ENCODE data around the gene CLCF1.

The CLCF1 gene

GRCh38 chr11:67374571-67375281 lies 1.3 kb upstream of the CLCF1 start:
- DNase-seq = no peak

GRCh38 chr11:67373648-67374570 lies 511 bp upstream of the CLCF1 start:
- DNase-seq = no peak

- no peak for DNase-seq
Measured at GRCh38 chr11:67372321-67372992, 941 bp downstream of the CLCF1 start.

GRCh38 chr11:67371911-67372320 lies 1.5 kb downstream of the CLCF1 start:
- no peak for DNase-seq

- DNase-seq = no peak
Measured at GRCh38 chr11:67371189-67371910, 2.0 kb downstream of the CLCF1 start.

GRCh38 chr11:67370351-67371076 lies 2.9 kb downstream of the CLCF1 start:
- DNase-seq = no peak

GRCh38 chr11:67369801-67370284 lies 3.6 kb downstream of the CLCF1 start:
- no peak for DNase-seq

GRCh38 chr11:67369275-67369674 lies 4.1 kb downstream of the CLCF1 start:
- DNase-seq = no peak

GRCh38 chr11:67368621-67369020 lies 4.8 kb downstream of the CLCF1 start:
- no peak for DNase-seq

GRCh38 chr11:67367761-67368227 lies 5.6 kb downstream of the CLCF1 start:
- no peak for DNase-seq

GRCh38 chr11:67366961-67367760 lies 6.2 kb downstream of the CLCF1 start:
- no peak for DNase-seq

- peak; percentile 6 for DNase-seq
Measured at GRCh38 chr11:67366546-67366945, 6.9 kb downstream of the CLCF1 start.

- no peak for DNase-seq
Measured at GRCh38 chr11:67365736-67366444, 7.5 kb downstream of the CLCF1 start.

GRCh38 chr11:67364783-67365722 lies 8.3 kb downstream of the CLCF1 start:
- DNase-seq = no peak

- DNase-seq = no peak
Measured at GRCh38 chr11:67364169-67364568, 9.2 kb downstream of the CLCF1 start.

GRCh38 chr11:67357831-67358670 lies 15.3 kb downstream of the CLCF1 start:
- no peak for DNase-seq

GRCh38 chr11:67356864-67357561 lies 16.4 kb downstream of the CLCF1 start:
- DNase-seq = peak; percentile 18

Data from NCI-H446 treated with DMSO at 0.1 percent for 48 hours (cell line).